ENCODE results near the gene RABGAP1L.

DNA sequence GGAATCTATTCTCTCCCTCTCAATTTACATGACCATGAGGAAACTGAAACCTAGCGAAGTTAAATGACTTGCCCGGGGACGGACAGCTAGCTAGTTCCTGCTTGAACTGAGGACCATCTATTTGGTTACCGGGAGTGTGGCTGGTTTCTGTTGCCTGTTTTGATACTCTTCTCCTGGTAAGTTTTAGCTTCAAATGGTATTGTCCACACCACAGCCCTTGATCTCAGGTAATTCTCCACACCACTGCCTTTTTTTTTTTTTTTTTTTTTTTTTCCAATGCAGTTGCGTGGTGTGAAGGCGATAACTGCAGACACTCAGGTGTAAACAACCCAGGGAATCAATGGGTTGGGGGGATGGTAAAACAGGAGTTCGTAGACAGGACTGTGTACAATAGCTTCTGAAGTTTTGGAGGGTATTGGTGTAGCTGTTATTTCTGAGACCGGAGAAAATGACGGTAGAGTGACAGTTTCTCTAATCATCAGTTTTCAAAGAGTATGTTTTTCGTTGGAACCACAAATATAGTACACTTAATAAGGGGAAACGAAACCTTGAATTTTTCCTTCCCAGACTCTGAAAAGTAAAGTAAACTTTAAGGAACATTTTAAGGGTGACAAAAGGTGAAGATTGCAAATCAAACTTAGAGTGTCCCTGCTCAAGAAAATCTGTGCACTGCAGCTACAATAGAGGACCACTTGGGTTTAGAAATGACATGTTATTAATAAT lies 715.2 kb downstream of the RABGAP1L start:
- TF ChIP-seq, protein P1, sequence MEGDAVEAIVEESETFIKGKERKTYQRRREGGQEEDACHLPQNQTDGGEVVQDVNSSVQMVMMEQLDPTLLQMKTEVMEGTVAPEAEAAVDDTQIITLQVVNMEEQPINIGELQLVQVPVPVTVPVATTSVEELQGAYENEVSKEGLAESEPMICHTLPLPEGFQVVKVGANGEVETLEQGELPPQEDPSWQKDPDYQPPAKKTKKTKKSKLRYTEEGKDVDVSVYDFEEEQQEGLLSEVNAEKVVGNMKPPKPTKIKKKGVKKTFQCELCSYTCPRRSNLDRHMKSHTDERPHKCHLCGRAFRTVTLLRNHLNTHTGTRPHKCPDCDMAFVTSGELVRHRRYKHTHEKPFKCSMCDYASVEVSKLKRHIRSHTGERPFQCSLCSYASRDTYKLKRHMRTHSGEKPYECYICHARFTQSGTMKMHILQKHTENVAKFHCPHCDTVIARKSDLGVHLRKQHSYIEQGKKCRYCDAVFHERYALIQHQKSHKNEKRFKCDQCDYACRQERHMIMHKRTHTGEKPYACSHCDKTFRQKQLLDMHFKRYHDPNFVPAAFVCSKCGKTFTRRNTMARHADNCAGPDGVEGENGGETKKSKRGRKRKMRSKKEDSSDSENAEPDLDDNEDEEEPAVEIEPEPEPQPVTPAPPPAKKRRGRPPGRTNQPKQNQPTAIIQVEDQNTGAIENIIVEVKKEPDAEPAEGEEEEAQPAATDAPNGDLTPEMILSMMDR (IDR thresholded peaks at IDR 0.05; ENCODE audit: low read depth, low read length) = no peak
- TF ChIP-seq POLR2A (IDR thresholded peaks at IDR 0.05; ENCODE audit: extremely low read depth, insufficient read length) (no peak), MYC (IDR thresholded peaks at IDR 0.05; ENCODE audit: low read depth, low read length) (no peak)
- TF ChIP-seq, protein P2, sequence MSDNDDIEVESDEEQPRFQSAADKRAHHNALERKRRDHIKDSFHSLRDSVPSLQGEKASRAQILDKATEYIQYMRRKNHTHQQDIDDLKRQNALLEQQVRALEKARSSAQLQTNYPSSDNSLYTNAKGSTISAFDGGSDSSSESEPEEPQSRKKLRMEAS (IDR thresholded peaks at IDR 0.05; ENCODE audit: low read depth, low read length) = no peak
